Caco-2 (cell line): Measurements from ENCODE around the gene CDK12. TPM values are rescaled to one million over a fixed set of nuclear protein-coding genes. Genes with fewer than 3 reads are reported as not detected.

ENCODE experiments used
- BruUV-seq: library from RNA; stranded (reverse); fragments of 400-500 nt; replicated peaks from 2 replicates; lab custom pipeline; 2021; lab: Mats Ljungman, UMichigan
- CTCF ChIA-PET: fragments of 300-600 bp; sonication (Branson Sonifier 250); formaldehyde crosslinking; loops from one replicate; lab custom pipeline; 2022; ENCODE audit warnings: antibody characterized with exemption; lab: Charles Lee
- POLR2A ChIA-PET: fragments of 300-600 bp; sonication (Branson Sonifier 250); formaldehyde crosslinking; loops from one replicate; lab custom pipeline; 2022; ENCODE audit warnings: antibody characterized with exemption; lab: Charles Lee
- DNase-seq, 2 experiments: peaks; one replicate each; pipeline versions ENCODE4 v3.0.0 to v3.0.0-alpha.2; 2020 to 2022
- H3K27me3 ChIP-seq: replicated peaks from 2 replicates; pipeline ENCODE4 v1.6.0; 2011; ENCODE audit warnings: low read length; ENCODE audit not compliant: control insufficient read depth, insufficient read depth
- H3K36me3 ChIP-seq: 2 replicates; pipeline ENCODE4 v1.5.1; 2011; ENCODE audit warnings: low read length; ENCODE audit not compliant: control insufficient read depth, insufficient read depth
- H3K4me1 ChIP-seq: fragments of 250-450 bp; sonication (Bioruptor Pico); 2 replicates; pipeline ENCODE4 v1.5.1; 2020; ENCODE audit warnings: mild to moderate bottlenecking
- H3K4me3 ChIP-seq: 2 replicates; pipeline ENCODE4 v1.5.1; 2011; ENCODE audit warnings: low read depth, mild to moderate bottlenecking, control low read depth, low read length
- H3K9me3 ChIP-seq: fragments of 250-450 bp; sonication (Bioruptor Pico); 2 replicates; pipeline ENCODE4 v1.5.1; 2020; ENCODE audit warnings: mild to moderate bottlenecking, moderate library complexity
- H3K27ac Mint-ChIP-seq: one replicate; pipeline ENCODE4 v1.8.0; 2022; ENCODE audit warnings: mixed read lengths; ENCODE audit not compliant: unreplicated experiment
- H3K27me3 Mint-ChIP-seq: one replicate; pipeline ENCODE4 v1.8.0; 2022; ENCODE audit warnings: mixed read lengths; ENCODE audit not compliant: insufficient read depth, unreplicated experiment
- H3K36me3 Mint-ChIP-seq: one replicate; pipeline ENCODE4 v1.8.0; 2022; ENCODE audit warnings: mild to moderate bottlenecking, mixed read lengths; ENCODE audit not compliant: insufficient read depth, unreplicated experiment
- H3K4me1 Mint-ChIP-seq: one replicate; pipeline ENCODE4 v1.8.0; 2022; ENCODE audit warnings: low read depth, mixed read lengths; ENCODE audit not compliant: unreplicated experiment
- H3K4me3 Mint-ChIP-seq: one replicate; pipeline ENCODE4 v1.8.0; 2022; ENCODE audit warnings: mild to moderate bottlenecking, moderate library complexity, mixed read lengths; ENCODE audit not compliant: unreplicated experiment
- H3K9me3 Mint-ChIP-seq: one replicate; pipeline ENCODE4 v1.8.0; 2022; ENCODE audit warnings: mixed read lengths; ENCODE audit not compliant: unreplicated experiment
- CTCF ChIP-seq, 2 experiments: fragments of 200-600 bp in 1 of 2; IDR thresholded peaks; 1 replicate in 1 of 2; 2 replicates in 1 of 2; pipeline versions ENCODE4 v1.5.1 to v1.8.0; 2011 to 2022; ENCODE audit warnings: antibody characterized with exemption in 1 of 2, control low read depth in 1 of 2, inconsistent platforms in 1 of 2, low read depth in 1 of 2, low read length in 1 of 2, mild to moderate bottlenecking in 1 of 2, moderate library complexity in 1 of 2; ENCODE audit not compliant: insufficient read depth in 1 of 2, severe bottlenecking in 1 of 2, unreplicated experiment in 1 of 2
- intact Hi-C: fragments of 100-400 bp; cut with micrococcal nuclease; formaldehyde crosslinking; loops from one replicate; pipeline ENCODE4 v1.10.0; 2022; ENCODE audit not compliant: unreplicated experiment
- total RNA-seq: library from RNA; stranded (reverse); gene quantifications from 2 replicates; pipeline ENCODE4 v1.2.3, GENCODE V29; 2022

The CDK12 gene
- total RNA-seq, 1 experiment from 2014 or later: 85.5 TPM

GRCh38 chr17:39582658-39583057 is 121.4 kb downstream of the CDK12 start:
- peaks cover 4% of the 10 kb centered on the region for H3K36me3 Mint-ChIP-seq
- DNase-seq: no peak
- H3K9me3 Mint-ChIP-seq: no peaks in the 10 kb centered on the region
- ChIA-PET POLR2A (no interaction called here), CTCF (interaction anchor here (0.8 to 3.1 kb wide), 2 partner anchors 39 to 41 kb away, joined by 3 to 11 read pairs; no protein-coding TSS in a partner anchor)
- H3K4me3 ChIP-seq: no peak overlapping the region
- BruUV-seq: no TSS peak
- H3K4me3 Mint-ChIP-seq: no peak overlapping the region
- no peaks in the 10 kb centered on the region for H3K27me3 ChIP-seq
- peaks cover 10% of the 10 kb centered on the region for H3K27me3 Mint-ChIP-seq
- intact Hi-C loops: no loop called here
- no peaks in the 10 kb centered on the region for H3K4me1 ChIP-seq
- no peak for TF ChIP-seq CTCF (IDR thresholded peaks at IDR 0.05; ENCODE audit: insufficient read depth in 1 of 2, low read depth in 1 of 2, low read length in 1 of 2, severe bottlenecking in 1 of 2, unreplicated experiment in 1 of 2)
- no peak overlapping the region for H3K27ac Mint-ChIP-seq
- no peaks in the 10 kb centered on the region for H3K4me1 Mint-ChIP-seq
- H3K9me3 ChIP-seq: no peaks in the 10 kb centered on the region; the same call in 1 of the 2 replicates
- H3K36me3 ChIP-seq: no peaks in the 10 kb centered on the region

Other genes with a start within 250 kb of the CDK12 start
- gene STAC2, start 235.5 kb upstream of the CDK12 start, total RNA-seq: 0.09 TPM in 1 of 2 replicates, not detected in the other
- gene FBXL20, start 59.9 kb upstream of the CDK12 start, total RNA-seq: 11.2 and 12.6 TPM in 2 replicates
- gene MED1, start 10.2 kb upstream of the CDK12 start, total RNA-seq: 58.9 and 62.2 TPM in 2 replicates
- not detected in 2 replicates for gene NEUROD2, start 146.4 kb downstream of the CDK12 start, total RNA-seq
- gene PPP1R1B, start 165.5 kb downstream of the CDK12 start, total RNA-seq: not detected in 2 replicates
- 42.6 and 55.5 TPM in 2 replicates for gene STARD3, start 175.7 kb downstream of the CDK12 start, total RNA-seq
- gene TCAP, start 203.9 kb downstream of the CDK12 start, total RNA-seq: 1.6 TPM in 2 replicates
- not detected in 2 replicates for gene PNMT, start 207.0 kb downstream of the CDK12 start, total RNA-seq
- gene PGAP3, start 226.6 kb downstream of the CDK12 start, total RNA-seq: 14.7 and 17.4 TPM in 2 replicates
- gene ERBB2, start 238.6 kb downstream of the CDK12 start, total RNA-seq: 121 and 124 TPM in 2 replicates